Measurements from ENCODE around the gene DUS1L.

DUS1L gene

DNA sequence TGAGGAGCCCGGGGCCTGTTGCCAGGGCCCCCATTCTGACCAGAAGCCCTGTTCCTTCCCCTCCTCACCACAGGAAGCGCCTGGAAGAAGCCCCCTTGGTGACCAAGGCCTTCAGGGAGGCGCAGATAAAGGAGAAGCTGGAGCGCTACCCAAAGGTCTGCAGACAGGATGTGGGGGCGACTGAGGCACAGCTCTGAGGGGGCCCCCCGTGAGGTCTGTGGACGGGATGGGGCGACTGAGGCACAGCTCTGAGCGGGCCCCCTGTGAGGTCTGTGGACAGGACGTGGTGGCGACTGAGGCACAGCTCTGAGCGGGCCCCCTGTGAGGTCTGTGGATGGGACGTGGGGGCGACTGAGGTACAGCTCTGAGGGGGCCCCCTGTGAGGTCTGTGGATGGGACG is 56.2 kb downstream of the DUS1L start:
- H3K9me3 ChIP-seq (ENCODE audit: control insufficient read depth, low read length) = no peaks in the 10 kb centered on the region
- H3K36me3 ChIP-seq (ENCODE audit: control insufficient read depth, insufficient read depth, low read length) = no peaks in the 10 kb centered on the region
- 92 to 93% methylated on average over 15 of the region's 15 CpGs for WGBS, 2 experiments
- no peak overlapping the region for H3K4me3 ChIP-seq (ENCODE audit: insufficient read depth, low read depth, low read length)
- H3K27me3 ChIP-seq (ENCODE audit: control insufficient read depth, insufficient read depth, low read length, poor library complexity, severe bottlenecking) = no peaks in the 10 kb centered on the region
- peaks cover 12% of the 10 kb centered on the region for H3K4me1 ChIP-seq (ENCODE audit: control insufficient read depth, insufficient read depth, low read length)
- H3K27ac ChIP-seq (ENCODE audit: insufficient read depth, low read depth, low read length, poor library complexity, severe bottlenecking) = no peak overlapping the region

GRCh38 chr17:82008941-82009405 is 56.6 kb downstream of the DUS1L start:
- H3K4me3 ChIP-seq (ENCODE audit: insufficient read depth, low read depth, low read length) = no peak overlapping the region
- WGBS, 2 experiments = 95 to 96% methylated on average over 28 of the region's 28 CpGs

DNA sequence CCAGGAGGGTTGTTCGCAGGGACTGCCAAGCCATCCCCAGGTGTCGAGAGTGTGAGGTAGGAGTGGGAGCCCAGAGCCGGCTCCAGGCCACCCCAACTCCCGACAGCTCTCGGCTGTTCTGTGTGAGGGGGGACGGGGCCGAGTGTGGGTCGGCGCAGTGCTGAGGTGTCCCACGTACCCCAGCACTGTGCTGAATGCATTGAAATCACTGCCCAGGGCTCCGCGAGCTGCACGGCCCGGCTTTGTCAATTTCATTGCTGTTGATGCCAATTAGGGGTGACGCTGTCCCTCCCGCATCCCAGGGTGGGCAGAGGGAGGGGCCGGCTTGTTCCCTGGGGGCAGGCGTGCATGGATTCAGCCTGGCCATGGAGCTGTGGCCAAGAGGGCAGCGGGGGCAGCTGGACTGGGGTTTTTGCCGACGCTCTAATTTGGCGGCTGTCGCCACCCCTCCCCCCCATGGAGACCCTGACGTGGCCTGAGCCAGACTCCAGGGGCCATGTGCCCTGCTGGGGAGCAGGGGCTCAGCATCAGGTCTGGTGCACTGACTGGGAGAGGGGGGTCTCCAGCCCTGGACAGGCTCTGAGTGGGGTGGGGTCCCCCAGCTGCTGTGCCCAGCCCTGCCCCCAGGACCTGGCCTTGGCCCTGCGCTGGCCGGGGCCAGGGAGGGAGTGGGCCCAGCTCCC is 57.2 kb downstream of the DUS1L start:
- H3K4me1 ChIP-seq (ENCODE audit: control insufficient read depth, insufficient read depth, low read length) = peaks cover 16% of the 10 kb centered on the region
- no peak overlapping the region for H3K4me3 ChIP-seq (ENCODE audit: insufficient read depth, low read depth, low read length)
- no peaks in the 10 kb centered on the region for H3K9me3 ChIP-seq (ENCODE audit: control insufficient read depth, low read length)
- no peak overlapping the region for H3K27ac ChIP-seq (ENCODE audit: insufficient read depth, low read depth, low read length, poor library complexity, severe bottlenecking)
- no peaks in the 10 kb centered on the region for H3K36me3 ChIP-seq (ENCODE audit: control insufficient read depth, insufficient read depth, low read length)
- WGBS, 2 experiments = 92 to 93% methylated on average over 26 of the region's 26 CpGs
- no peaks in the 10 kb centered on the region for H3K27me3 ChIP-seq (ENCODE audit: control insufficient read depth, insufficient read depth, low read length, poor library complexity, severe bottlenecking)

More at GRCh38 chr17:82008941-82009405, 56.6 kb downstream of the DUS1L start:
- no peaks in the 10 kb centered on the region for H3K9me3 ChIP-seq (ENCODE audit: control insufficient read depth, low read length)
- H3K27ac ChIP-seq (ENCODE audit: insufficient read depth, low read depth, low read length, poor library complexity, severe bottlenecking) = no peak overlapping the region
- no peaks in the 10 kb centered on the region for H3K27me3 ChIP-seq (ENCODE audit: control insufficient read depth, insufficient read depth, low read length, poor library complexity, severe bottlenecking)
- no peaks in the 10 kb centered on the region for H3K36me3 ChIP-seq (ENCODE audit: control insufficient read depth, insufficient read depth, low read length)
- peaks cover 12% of the 10 kb centered on the region for H3K4me1 ChIP-seq (ENCODE audit: control insufficient read depth, insufficient read depth, low read length)

Data from ectodermal cell (in vitro differentiated cells).